Activated naive CD8-positive, alpha-beta T cell treated with anti-CD3 and anti-CD28 coated beads, Interleukin-2, amount 50 U/mL, for 24 hours (primary cell): ENCODE measurements around the gene FXYD3.
A peak's percentile ranks its signal among the peaks of the same experiment; 100 is the strongest.

ENCODE experiments used
- ATAC-seq: fragments of 150-1000 bp; cut with Tn5 transposase; one replicate; pipeline ENCODE4 v1.10.0; 2021
- DNase-seq: peaks from one replicate; pipeline ENCODE4 v3.0.0; 2021
- H3K27ac Mint-ChIP-seq: one replicate; pipeline ENCODE4 v1.8.0; 2021; ENCODE audit warnings: mild to moderate bottlenecking, mixed read lengths
- H3K27me3 Mint-ChIP-seq: one replicate; pipeline ENCODE4 v1.8.0; 2021; ENCODE audit warnings: mixed read lengths
- H3K36me3 Mint-ChIP-seq: one replicate; pipeline ENCODE4 v1.8.0; 2021; ENCODE audit warnings: low read depth, mixed read lengths
- H3K4me1 Mint-ChIP-seq: one replicate; pipeline ENCODE4 v1.8.0; 2021; ENCODE audit warnings: mixed read lengths
- H3K4me3 Mint-ChIP-seq: one replicate; pipeline ENCODE4 v1.8.0; 2021; ENCODE audit warnings: mild to moderate bottlenecking, moderate library complexity, mixed read lengths
- H3K9me3 Mint-ChIP-seq: one replicate; pipeline ENCODE4 v1.8.0; 2021; ENCODE audit warnings: mixed read lengths

Gene FXYD3

GRCh38 chr19:35133826-35134225, 18.2 kb downstream of the FXYD3 start:
- peaks cover 4% of the 10 kb centered on the region for H3K4me1 Mint-ChIP-seq
- no peak overlapping the region for H3K4me3 Mint-ChIP-seq
- H3K27me3 Mint-ChIP-seq: peaks cover 5% of the 10 kb centered on the region
- no peaks in the 10 kb centered on the region for H3K9me3 Mint-ChIP-seq
- no peak overlapping the region for H3K27ac Mint-ChIP-seq
- DNase-seq (no peak), ATAC-seq (no peak)
- no peaks in the 10 kb centered on the region for H3K36me3 Mint-ChIP-seq

- H3K4me1 Mint-ChIP-seq: peaks cover 4% of the 10 kb centered on the region
- no peak within 1 kb of the TSS for H3K27ac Mint-ChIP-seq
- ATAC-seq: no peak
- no peaks in the 10 kb centered on the region for H3K9me3 Mint-ChIP-seq
- DNase-seq: no peak
- H3K4me3 Mint-ChIP-seq: no peak within 1 kb of the TSS
- no peaks in the 10 kb centered on the region for H3K36me3 Mint-ChIP-seq
- peaks cover 5% of the 10 kb centered on the region for H3K27me3 Mint-ChIP-seq
These were observed 19.1 kb downstream of the FXYD3 start, which contains the start of gene LGI4 for GRCh38 chr19:35134601-35135242. Gene LGI4, minus strand, starts transcription at chr19:35135059. Its CDS starts 379 bp downstream, at chr19:35134680.

GRCh38 chr19:35135389-35135909, 19.8 kb downstream of the FXYD3 start:
- H3K27me3 Mint-ChIP-seq: peaks cover 5% of the 10 kb centered on the region
- H3K4me3 Mint-ChIP-seq: no peak overlapping the region
- ATAC-seq: peak; percentile 69
- no peaks in the 10 kb centered on the region for H3K36me3 Mint-ChIP-seq
- peaks cover 4% of the 10 kb centered on the region for H3K4me1 Mint-ChIP-seq
- DNase-seq: peak; percentile 78
- H3K27ac Mint-ChIP-seq: no peak overlapping the region
- no peaks in the 10 kb centered on the region for H3K9me3 Mint-ChIP-seq

DNA sequence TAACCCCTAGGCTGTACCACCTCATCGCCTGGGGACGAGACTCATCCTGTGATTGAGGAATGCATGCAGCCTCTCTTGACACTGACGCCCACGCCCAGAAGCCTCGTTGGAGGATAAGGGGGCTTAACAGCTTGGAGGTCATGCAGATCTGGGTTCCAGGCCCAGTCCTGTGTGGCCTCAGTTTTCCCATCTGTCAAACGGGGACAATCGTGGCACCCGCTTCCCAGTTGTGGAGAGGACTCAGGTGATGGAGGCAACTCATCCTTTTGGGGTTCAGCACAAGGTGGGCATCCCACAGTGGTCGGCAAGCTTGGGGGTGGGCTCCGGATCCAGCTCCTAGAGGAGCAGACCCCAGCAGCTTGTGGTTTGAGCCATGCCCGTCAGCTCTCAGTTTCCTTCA, 20.6 kb downstream of the FXYD3 start:
- no peak for DNase-seq
- Mint-ChIP-seq H3K36me3 (no peaks in the 10 kb centered on the region), H3K4me3 (no peak overlapping the region), H3K27me3 (peaks cover 8% of the 10 kb centered on the region), H3K4me1 (peaks cover 9% of the 10 kb centered on the region), H3K9me3 (no peaks in the 10 kb centered on the region), H3K27ac (no peak overlapping the region)
- no peak for ATAC-seq

DNA sequence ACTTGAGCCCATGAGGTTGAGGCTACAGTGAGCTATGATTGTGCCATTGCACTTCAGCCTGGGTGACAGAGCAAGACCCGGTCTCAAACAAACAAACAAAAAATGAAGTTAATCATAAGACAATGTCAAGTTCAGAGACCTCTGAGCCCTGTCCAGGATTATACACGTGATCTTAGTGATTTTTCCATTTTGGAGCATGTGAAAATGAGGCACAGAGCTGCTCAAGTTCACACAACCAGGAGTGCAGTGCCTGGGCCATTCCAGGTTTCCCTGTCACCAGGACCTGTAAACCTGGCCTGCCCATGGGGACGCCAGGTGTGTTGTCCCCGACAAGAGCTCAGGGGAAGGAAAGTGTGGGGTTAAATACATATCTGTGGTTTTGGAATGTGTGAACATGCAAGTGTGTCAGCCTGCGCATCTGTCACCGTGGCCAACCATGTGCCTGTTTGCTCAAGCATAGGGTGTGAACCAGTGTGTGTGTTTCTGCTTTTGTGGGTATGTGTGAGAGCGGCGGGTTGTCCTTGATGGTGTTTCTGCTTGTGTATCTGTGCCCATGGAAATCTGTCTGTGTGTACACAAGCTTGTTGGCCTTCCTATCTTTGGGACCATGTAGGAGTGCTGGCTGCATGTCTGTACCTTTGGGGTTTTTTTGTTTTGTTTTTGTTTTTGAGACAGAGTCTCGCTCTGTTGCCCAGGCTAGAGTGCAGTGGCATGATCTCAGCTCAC, 21.5 kb downstream of the FXYD3 start:
- H3K9me3 Mint-ChIP-seq: no peaks in the 10 kb centered on the region
- H3K27ac Mint-ChIP-seq: no peak overlapping the region
- DNase-seq: no peak
- H3K4me1 Mint-ChIP-seq: peaks cover 17% of the 10 kb centered on the region
- peaks cover 14% of the 10 kb centered on the region for H3K27me3 Mint-ChIP-seq
- no peak overlapping the region for H3K4me3 Mint-ChIP-seq
- ATAC-seq: no peak
- no peaks in the 10 kb centered on the region for H3K36me3 Mint-ChIP-seq

- Mint-ChIP-seq H3K9me3 (no peaks in the 10 kb centered on the region), H3K27ac (no peak within 1 kb of the TSS), H3K27me3 (peaks cover 15% of the 10 kb centered on the region), H3K36me3 (no peaks in the 10 kb centered on the region), H3K4me1 (peaks cover 23% of the 10 kb centered on the region), H3K4me3 (no peak within 1 kb of the TSS)
- ATAC-seq (no peak), DNase-seq (no peak)
These were observed 22.8 kb downstream of the FXYD3 start, which contains the start of gene FXYD1 for GRCh38 chr19:35138305-35138892. Gene FXYD1, plus strand, starts transcription at chr19:35138824. Its CDS starts 1,256 bp downstream, at chr19:35140080.

DNA sequence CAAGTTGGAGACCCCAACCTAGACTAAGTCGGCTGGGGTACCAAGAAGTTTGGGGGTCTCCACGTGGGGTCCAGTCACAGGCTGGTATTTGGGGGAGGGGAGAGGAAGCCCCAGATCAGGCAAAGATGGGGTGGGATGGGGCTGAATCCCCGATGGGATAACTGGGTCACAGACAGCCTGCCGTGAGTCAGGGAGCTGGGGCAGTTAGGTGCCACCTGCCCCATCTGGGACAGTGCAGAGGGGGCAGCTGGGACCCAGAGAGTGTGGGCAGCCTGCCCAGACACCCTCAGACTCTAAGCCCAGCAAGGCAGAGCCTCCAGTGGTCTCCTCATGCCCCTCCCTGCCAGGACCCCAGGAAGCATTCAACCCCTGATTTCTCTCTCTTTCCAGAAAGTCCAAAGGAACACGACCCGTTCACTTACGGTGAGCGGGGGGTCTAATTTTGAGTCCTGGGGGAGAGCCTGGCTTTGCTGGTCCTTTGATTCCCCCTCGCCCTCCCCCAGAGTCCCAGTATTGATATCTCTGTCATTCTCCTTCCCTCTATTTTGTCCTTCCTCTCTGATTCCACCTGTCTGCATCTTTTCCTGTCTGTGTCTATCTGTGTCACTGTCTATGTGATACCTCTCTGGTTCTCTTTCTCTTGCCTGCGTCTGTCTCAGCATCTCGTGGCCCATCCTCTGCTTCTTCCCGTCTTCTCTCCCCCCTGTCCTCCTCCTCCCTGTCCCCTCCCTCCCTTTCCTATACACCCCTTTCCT, 24.8 kb downstream of the FXYD3 start:
- Mint-ChIP-seq H3K27me3 (peaks cover 20% of the 10 kb centered on the region), H3K4me1 (peaks cover 32% of the 10 kb centered on the region), H3K4me3 (peak overlapping the region; percentile 32), H3K27ac (no peak overlapping the region), H3K36me3 (no peaks in the 10 kb centered on the region), H3K9me3 (no peaks in the 10 kb centered on the region)
- DNase-seq (no peak), ATAC-seq (no peak)

- DNase-seq (peak; percentile 97), ATAC-seq (peak; percentile 81)
- Mint-ChIP-seq H3K27me3 (peaks cover 20% of the 10 kb centered on the region), H3K36me3 (no peaks in the 10 kb centered on the region), H3K4me3 (peak overlapping the region; percentile 80), H3K9me3 (no peaks in the 10 kb centered on the region), H3K4me1 (peaks cover 32% of the 10 kb centered on the region), H3K27ac (peak overlapping the region; percentile 41)
These were observed 25.6 kb downstream of the FXYD3 start for GRCh38 chr19:35140962-35141836.

GRCh38 chr19:35141837-35142605, 26.4 kb downstream of the FXYD3 start:
- no peaks in the 10 kb centered on the region for H3K9me3 Mint-ChIP-seq
- H3K4me3 Mint-ChIP-seq: peak overlapping the region; percentile 80
- H3K4me1 Mint-ChIP-seq: peaks cover 32% of the 10 kb centered on the region
- ATAC-seq (no peak), DNase-seq (no peak)
- H3K36me3 Mint-ChIP-seq: no peaks in the 10 kb centered on the region
- peaks cover 19% of the 10 kb centered on the region for H3K27me3 Mint-ChIP-seq
- peak overlapping the region; percentile 41 for H3K27ac Mint-ChIP-seq

GRCh38 chr19:35142606-35143230, 27.1 kb downstream of the FXYD3 start:
- peaks cover 29% of the 10 kb centered on the region for H3K4me1 Mint-ChIP-seq
- H3K9me3 Mint-ChIP-seq: no peaks in the 10 kb centered on the region
- no peaks in the 10 kb centered on the region for H3K36me3 Mint-ChIP-seq
- ATAC-seq: no peak
- H3K4me3 Mint-ChIP-seq: peak overlapping the region; percentile 80
- DNase-seq: peak; percentile 75
- peaks cover 15% of the 10 kb centered on the region for H3K27me3 Mint-ChIP-seq
- H3K27ac Mint-ChIP-seq: no peak overlapping the region

GRCh38 chr19:35143231-35143715, 27.6 kb downstream of the FXYD3 start, which contains the start of gene FXYD7:
Gene FXYD7, plus strand, starts transcription at chr19:35143255. Its CDS starts 79 bp downstream, at chr19:35143334.
- no peaks in the 10 kb centered on the region for H3K9me3 Mint-ChIP-seq
- H3K4me1 Mint-ChIP-seq: peaks cover 29% of the 10 kb centered on the region
- peak within 1 kb of the TSS; percentile 80 for H3K4me3 Mint-ChIP-seq
- H3K36me3 Mint-ChIP-seq: no peaks in the 10 kb centered on the region
- H3K27ac Mint-ChIP-seq: peak within 1 kb of the TSS; percentile 41
- DNase-seq (no peak), ATAC-seq (no peak)
- peaks cover 15% of the 10 kb centered on the region for H3K27me3 Mint-ChIP-seq

- Mint-ChIP-seq H3K27me3 (peaks cover 15% of the 10 kb centered on the region), H3K4me1 (peaks cover 29% of the 10 kb centered on the region), H3K4me3 (no peak overlapping the region), H3K27ac (no peak overlapping the region), H3K36me3 (no peaks in the 10 kb centered on the region), H3K9me3 (no peaks in the 10 kb centered on the region)
- no peak for DNase-seq
- no peak for ATAC-seq
These were observed 28.2 kb downstream of the FXYD3 start for GRCh38 chr19:35143818-35144217.
